Neural progenitor cell (in vitro differentiated cells): Measurements from ENCODE around the gene COTL1. TPM values are rescaled to one million over a fixed set of nuclear protein-coding genes. Genes with fewer than 3 reads are reported as not detected.

Source experiments
- DNase-seq: peaks from one replicate; pipeline ENCODE4 v3.0.0-alpha.2; 2016; ENCODE audit warnings: low spot score
- H2AFZ ChIP-seq: fragments of 200-600 bp; sonication (generic); replicated peaks from 2 replicates; pipeline ENCODE4 v1.6.1; 2016; ENCODE audit warnings: antibody characterized with exemption
- H3F3A ChIP-seq: fragments of 200-600 bp; sonication (generic); 2 replicates; pipeline ENCODE4 v1.6.1; 2016; ENCODE audit warnings: antibody characterized with exemption, low read depth
- H3K27ac ChIP-seq: fragments of 200-600 bp; sonication (generic); 2 replicates; pipeline ENCODE4 v1.5.1; 2016; ENCODE audit warnings: mild to moderate bottlenecking
- H3K27me3 ChIP-seq: fragments of 200-600 bp; sonication (generic); 2 replicates; pipeline ENCODE4 v1.6.1; 2016; ENCODE audit warnings: mild to moderate bottlenecking, moderate library complexity
- H3K36me3 ChIP-seq: fragments of 200-600 bp; sonication (generic); 2 replicates; pipeline ENCODE4 v1.5.1; 2016
- H3K4me1 ChIP-seq: fragments of 200-600 bp; sonication (generic); 2 replicates; pipeline ENCODE4 v1.6.1; 2016; ENCODE audit warnings: mixed run types
- H3K4me2 ChIP-seq: fragments of 200-600 bp; sonication (generic); 2 replicates; pipeline ENCODE4 v1.6.1; 2016
- H3K4me3 ChIP-seq: fragments of 200-600 bp; sonication (generic); 2 replicates; pipeline ENCODE4 v1.5.1; 2016
- H3K79me2 ChIP-seq: fragments of 200-600 bp; sonication (generic); 2 replicates; pipeline ENCODE4 v1.6.1; 2016; ENCODE audit warnings: low read depth
- H3K9ac ChIP-seq: fragments of 200-600 bp; sonication (generic); 2 replicates; pipeline ENCODE4 v1.6.1; 2016
- H3K9me3 ChIP-seq: fragments of 200-600 bp; sonication (generic); 2 replicates; pipeline ENCODE4 v1.5.1; 2016; ENCODE audit warnings: low read depth
- H4K20me1 ChIP-seq: fragments of 200-600 bp; sonication (generic); 2 replicates; pipeline ENCODE4 v1.6.1; 2016; ENCODE audit warnings: low read depth
- H3K27ac Mint-ChIP-seq: 3 replicates; pipeline ENCODE4 v1.8.0; 2021; ENCODE audit warnings: mixed read lengths
- H3K27me3 Mint-ChIP-seq: 2 replicates; pipeline ENCODE4 v1.8.0; 2022; ENCODE audit warnings: low read depth, mild to moderate bottlenecking, inconsistent platforms, moderate library complexity, mixed read lengths; ENCODE audit not compliant: insufficient read depth
- H3K36me3 Mint-ChIP-seq: 3 replicates; pipeline ENCODE4 v1.8.0; 2021; ENCODE audit warnings: mixed read lengths
- H3K4me1 Mint-ChIP-seq: 3 replicates; pipeline ENCODE4 v1.8.0; 2021; ENCODE audit warnings: mixed read lengths
- H3K4me3 Mint-ChIP-seq: 3 replicates; pipeline ENCODE4 v1.8.0; 2021; ENCODE audit warnings: mild to moderate bottlenecking, moderate library complexity, mixed read lengths
- H3K9me3 Mint-ChIP-seq: 3 replicates; pipeline ENCODE4 v1.8.0; 2020; ENCODE audit warnings: mixed read lengths
- CTCF ChIP-seq: fragments of 200-600 bp; sonication (generic); IDR thresholded peaks from 2 replicates; pipeline ENCODE4 v1.5.1; 2017; ENCODE audit warnings: antibody characterized with exemption, mild to moderate bottlenecking
- EZH2 ChIP-seq: fragments of 200-600 bp; sonication (generic); IDR thresholded peaks from 2 replicates; pipeline ENCODE4 v1.6.1; 2017; ENCODE audit warnings: antibody characterized with exemption, mild to moderate bottlenecking, moderate library complexity
- EZH2phosphoT487 ChIP-seq: fragments of 200-600 bp; sonication (generic); IDR thresholded peaks from 2 replicates; pipeline ENCODE4 v1.6.1; 2017; ENCODE audit warnings: antibody characterized with exemption
- total RNA-seq: library from RNA; depleted of rRNA; stranded (reverse); fragments of >200 nt; gene quantifications from 2 replicates; pipeline ENCODE4 v1.2.3, GENCODE V29; 2015; ENCODE audit warnings: low replicate concordance

COTL1 gene
- total RNA-seq, 1 donor from 2014 or later, result 46.9 TPM

- H2AFZ ChIP-seq, result no peak overlapping the region
- Mint-ChIP-seq H3K27me3 (peaks cover 7% of the 10 kb centered on the region), H3K4me3 (no peak overlapping the region), H3K4me1 (peaks cover 59% of the 10 kb centered on the region), H3K27ac (peak overlapping the region; percentile 86), H3K36me3 (peaks cover 35% of the 10 kb centered on the region), H3K9me3 (peaks cover 6% of the 10 kb centered on the region)
- H3K4me2 ChIP-seq, result no peak overlapping the region
- peaks cover 22% of the 10 kb centered on the region for H3F3A ChIP-seq
- H3K4me3 ChIP-seq, result no peak overlapping the region
- H3K36me3 ChIP-seq, result no peaks in the 10 kb centered on the region
- H3K9me3 ChIP-seq, result no peaks in the 10 kb centered on the region
- H3K9ac ChIP-seq, result no peak overlapping the region
- DNase-seq, result no peak
- no peaks in the 10 kb centered on the region for H3K27me3 ChIP-seq
- H3K27ac ChIP-seq, result no peak overlapping the region
- H3K4me1 ChIP-seq, result peaks cover 25% of the 10 kb centered on the region
- TF ChIP-seq EZH2phosphoT487 (no peak), EZH2 (no peak), CTCF (no peak)
- H3K79me2 ChIP-seq, result peaks cover 53% of the 10 kb centered on the region
- peaks cover 61% of the 10 kb centered on the region for H4K20me1 ChIP-seq
Measured at GRCh38 chr16:84594725-84595038, 23.2 kb downstream of the COTL1 start.

GRCh38 chr16:84593825-84594724 is 23.8 kb downstream of the COTL1 start:
- H3K4me1 ChIP-seq, result peaks cover 20% of the 10 kb centered on the region
- Mint-ChIP-seq H3K4me3 (no peak overlapping the region), H3K4me1 (peaks cover 53% of the 10 kb centered on the region), H3K27me3 (peaks cover 6% of the 10 kb centered on the region), H3K27ac (peak overlapping the region; percentile 86), H3K9me3 (peaks cover 6% of the 10 kb centered on the region), H3K36me3 (peaks cover 39% of the 10 kb centered on the region)
- TF ChIP-seq EZH2, result no peak
- TF ChIP-seq CTCF, result no peak
- TF ChIP-seq EZH2phosphoT487, result no peak
- no peaks in the 10 kb centered on the region for H3K36me3 ChIP-seq
- H3F3A ChIP-seq, result peaks cover 16% of the 10 kb centered on the region
- no peaks in the 10 kb centered on the region for H3K27me3 ChIP-seq
- H3K4me3 ChIP-seq, result no peak overlapping the region
- no peak overlapping the region for H3K4me2 ChIP-seq
- H3K79me2 ChIP-seq, result peaks cover 53% of the 10 kb centered on the region
- peaks cover 55% of the 10 kb centered on the region for H4K20me1 ChIP-seq
- H3K9ac ChIP-seq, result no peak overlapping the region
- H2AFZ ChIP-seq, result no peak overlapping the region
- DNase-seq, result no peak
- H3K9me3 ChIP-seq, result no peaks in the 10 kb centered on the region
- H3K27ac ChIP-seq, result no peak overlapping the region

GRCh38 chr16:84592718-84593117 is 25.2 kb downstream of the COTL1 start:
- Histone ChIP-seq H3K27ac (no peak overlapping the region), H3K9ac (no peak overlapping the region), H3F3A (peaks cover 4% of the 10 kb centered on the region), H3K4me3 (no peak overlapping the region), H3K79me2 (peaks cover 47% of the 10 kb centered on the region), H3K4me1 (peaks cover 6% of the 10 kb centered on the region), H3K4me2 (no peak overlapping the region), H4K20me1 (peaks cover 42% of the 10 kb centered on the region), H3K9me3 (no peaks in the 10 kb centered on the region), H2AFZ (no peak overlapping the region), H3K36me3 (no peaks in the 10 kb centered on the region), H3K27me3 (no peaks in the 10 kb centered on the region)
- no peak for TF ChIP-seq CTCF
- no peak for TF ChIP-seq EZH2phosphoT487
- TF ChIP-seq EZH2, result no peak
- peaks cover 45% of the 10 kb centered on the region for H3K36me3 Mint-ChIP-seq
- H3K27me3 Mint-ChIP-seq, result peaks cover 4% of the 10 kb centered on the region
- peaks cover 45% of the 10 kb centered on the region for H3K4me1 Mint-ChIP-seq
- peak overlapping the region; percentile 42 for H3K4me3 Mint-ChIP-seq
- DNase-seq, result no peak
- peaks cover 6% of the 10 kb centered on the region for H3K9me3 Mint-ChIP-seq
- H3K27ac Mint-ChIP-seq, result peak overlapping the region; percentile 72
